IMR-90 (cell line): Measurements from ENCODE around the gene PARVG. TPM values are rescaled to one million over a fixed set of nuclear protein-coding genes. Genes with fewer than 3 reads are reported as not detected.

Experiments used
- ATAC-seq: fragments of 200-7000 bp; cut with Tn5 transposase; 2 replicates; pipeline ENCODE4 v1.9.1; 2020; ENCODE audit warnings: low read depth, mild to moderate bottlenecking, moderate library complexity
- BruUV-seq: library from RNA; stranded (reverse); fragments of 400-500 nt; replicated peaks from 2 replicates; lab custom pipeline; 2021; lab: Mats Ljungman, UMichigan
- CTCF ChIA-PET: fragments of 300-600 bp; formaldehyde crosslinking; extraction: SDS; loops from one replicate; lab custom pipeline; 2021; ENCODE audit warnings: antibody characterized with exemption; lab: Yijun Ruan, JAX
- POLR2A ChIA-PET: fragments of 300-600 bp; sonication (Branson Sonifier 250); formaldehyde crosslinking; loops from one replicate; lab custom pipeline; 2022; ENCODE audit warnings: antibody characterized with exemption; ENCODE audit not compliant: unreplicated experiment; lab: Charles Lee
- DNase-seq: peaks from one replicate; pipeline ENCODE4 v3.0.0; 2013
- H2AFZ ChIP-seq: replicated peaks from 2 replicates; pipeline ENCODE3; 2013; ENCODE audit warnings: low read length, mild to moderate bottlenecking; ENCODE audit not compliant: poor library complexity
- H2AK5ac ChIP-seq: 2 replicates; pipeline ENCODE4 v1.6.1; 2013; ENCODE audit warnings: low read depth, low read length, inconsistent platforms
- H2AK9ac ChIP-seq: replicated peaks from 2 replicates; pipeline ENCODE3; 2013; ENCODE audit warnings: mild to moderate bottlenecking, low read depth, low read length, moderate library complexity; ENCODE audit not compliant: poor library complexity
- H2BK120ac ChIP-seq: 2 replicates; pipeline ENCODE4 v1.6.1; 2013; ENCODE audit warnings: low read depth, low read length, inconsistent platforms
- H2BK15ac ChIP-seq: 3 replicates; pipeline ENCODE4 v1.6.1; 2013; ENCODE audit warnings: low read depth, low read length, inconsistent platforms
- H2BK20ac ChIP-seq: 2 replicates; pipeline ENCODE4 v1.6.1; 2013; ENCODE audit warnings: low read depth, mild to moderate bottlenecking, inconsistent platforms, low read length, moderate library complexity
- H2BK5ac ChIP-seq: 2 replicates; pipeline ENCODE4 v1.6.1; 2013; ENCODE audit warnings: mild to moderate bottlenecking, low read depth, low read length, inconsistent platforms; ENCODE audit not compliant: poor library complexity, severe bottlenecking
- H3K14ac ChIP-seq: replicated peaks from 2 replicates; pipeline ENCODE4 v1.6.1; 2013; ENCODE audit warnings: low read depth, low read length, inconsistent platforms
- H3K18ac ChIP-seq: 2 replicates; pipeline ENCODE4 v1.6.1; 2013; ENCODE audit warnings: low read depth, low read length, control low read depth
- H3K23ac ChIP-seq: 2 replicates; pipeline ENCODE4 v1.6.1; 2013; ENCODE audit warnings: low read depth, low read length, inconsistent platforms
- H3K27ac ChIP-seq: 2 replicates; pipeline ENCODE4 v1.5.1; 2013; ENCODE audit warnings: mild to moderate bottlenecking, control low read depth, low read length; ENCODE audit not compliant: insufficient read depth
- H3K27me3 ChIP-seq: 2 replicates; pipeline ENCODE4 v1.6.1; 2013; ENCODE audit warnings: low read length; ENCODE audit not compliant: control insufficient read depth, insufficient read depth
- H3K36me3 ChIP-seq: 2 replicates; pipeline ENCODE4 v1.6.1; 2013; ENCODE audit warnings: low read length, mixed read lengths; ENCODE audit not compliant: control insufficient read depth, insufficient read depth
- H3K4ac ChIP-seq: 2 replicates; pipeline ENCODE4 v1.6.1; 2013; ENCODE audit warnings: low read depth, low read length, inconsistent platforms
- H3K4me1 ChIP-seq: 2 replicates; pipeline ENCODE4 v1.6.1; 2013; ENCODE audit warnings: low read length, mixed read lengths; ENCODE audit not compliant: control insufficient read depth, insufficient read depth
- H3K4me2 ChIP-seq: 2 replicates; pipeline ENCODE4 v1.6.1; 2013; ENCODE audit warnings: low read depth, mild to moderate bottlenecking, control low read depth, low read length, moderate library complexity
- H3K4me3 ChIP-seq: 2 replicates; pipeline ENCODE4 v1.5.1; 2013; ENCODE audit warnings: low read depth, mild to moderate bottlenecking, control low read depth, low read length, moderate library complexity; ENCODE audit not compliant: insufficient read depth
- H3K56ac ChIP-seq: 2 replicates; pipeline ENCODE4 v1.6.1; 2013; ENCODE audit warnings: low read length, inconsistent platforms; ENCODE audit not compliant: insufficient read depth; ENCODE audit errors: extremely low read depth
- H3K79me1 ChIP-seq, 2 experiments: 2 replicates each; pipeline ENCODE4 v1.6.1; 2013; ENCODE audit warnings: low read length in 2 of 2, inconsistent platforms in 1 of 2, low read depth in 1 of 2
- H3K9ac ChIP-seq: 2 replicates; pipeline ENCODE4 v1.6.1; 2013; ENCODE audit warnings: low read depth, low read length, control low read depth
- H3K9me1 ChIP-seq: 2 replicates; pipeline ENCODE4 v1.6.1; 2013; ENCODE audit warnings: low read length, inconsistent platforms; ENCODE audit not compliant: insufficient read depth
- H3K9me3 ChIP-seq: 2 replicates; pipeline ENCODE4 v1.6.1; 2013; ENCODE audit warnings: low read length; ENCODE audit not compliant: control insufficient read depth, insufficient read depth
- H4K20me1 ChIP-seq: 2 replicates; pipeline ENCODE4 v1.6.1; 2013; ENCODE audit warnings: low read length, inconsistent platforms; ENCODE audit not compliant: insufficient read depth
- H4K5ac ChIP-seq: 2 replicates; pipeline ENCODE4 v1.6.1; 2013; ENCODE audit warnings: mild to moderate bottlenecking, low read depth, low read length, control low read depth
- H4K8ac ChIP-seq, 2 experiments: 2 replicates each; pipeline ENCODE4 v1.6.1; 2013; ENCODE audit warnings: low read depth in 2 of 2, low read length in 2 of 2, control low read depth in 1 of 2, inconsistent platforms in 1 of 2
- H4K91ac ChIP-seq: 2 replicates; pipeline ENCODE4 v1.6.1; 2013; ENCODE audit warnings: low read depth, low read length, inconsistent platforms; ENCODE audit not compliant: insufficient read depth
- FOS ChIP-seq: fragments of 150-350 bp; IDR thresholded peaks from 2 replicates; pipeline ENCODE4 v1.6.1; 2016; ENCODE audit warnings: low read depth, low read length
- MXI1 ChIP-seq: IDR thresholded peaks from 2 replicates; pipeline ENCODE4 v1.6.1; 2012; ENCODE audit warnings: low read depth, mild to moderate bottlenecking, low read length, moderate library complexity, borderline replicate concordance
- POLR2A ChIP-seq: IDR thresholded peaks from 2 replicates; pipeline ENCODE4 v1.6.1; 2012; ENCODE audit warnings: mild to moderate bottlenecking, low read depth, low read length
- RAD21 ChIP-seq: IDR thresholded peaks from 2 replicates; pipeline ENCODE4 v1.6.1; 2012; ENCODE audit warnings: low read length, improper control_type of control experiment
- WGBS, 2 experiments: methylation state at CpG; one replicate each; pipeline versions ENCODE4 v1.1.5 to v1.1.7; 2013; ENCODE audit warnings: missing lambda C conversion rate in 2 of 2; ENCODE audit not compliant: insufficient read length in 1 of 2; ENCODE audit errors: extremely low coverage in 2 of 2; 5-methylcytosine and 5-hydroxymethylcytosine counted together
- dilution Hi-C: fragments of 300-500 bp; cut with HindIII; formaldehyde crosslinking; loops from one replicate; pipeline ENCODE4 v1.14.3; 2018; ENCODE audit warnings: low sequenced_read_pairs; ENCODE audit not compliant: unreplicated experiment
- in situ Hi-C: fragments of 300-500 bp; cut with MboI; formaldehyde crosslinking; loops from 3 replicates; pipeline ENCODE4 v1.14.3; 2019; ENCODE audit warnings: low sequenced_read_pairs, inconsistent platforms, mixed read lengths
- intact Hi-C: fragments of 100-400 bp; cut with micrococcal nuclease; formaldehyde crosslinking; loops from 2 replicates; pipeline ENCODE4 v1.10.0; 2022
- polyA plus RNA-seq, 3 experiments: library from polyadenylated mRNA; depleted of rRNA; stranded (reverse); fragments of >200 nt; gene quantifications; 2 replicates each; pipeline ENCODE4 v1.2.3, GENCODE V29; 2012; ENCODE audit warnings: low replicate concordance in 1 of 3
- total RNA-seq: library from RNA; depleted of rRNA; stranded (reverse); fragments of >200 nt; gene quantifications from 2 replicates; pipeline ENCODE4 v1.2.3, GENCODE V29; 2012

Gene PARVG
- total and polyA plus RNA-seq, 2 of the 4 experiments (the other 2 are of a cell fraction), result not detected

- Histone ChIP-seq H4K5ac (no peak overlapping the region), H3K27ac (no peak overlapping the region), H3K9me1 (peaks cover 9% of the 10 kb centered on the region), H2BK20ac (no peak overlapping the region), H2AK5ac (no peak overlapping the region), H4K91ac (no peak overlapping the region), H3K36me3 (no peaks in the 10 kb centered on the region), H3K56ac (no peak overlapping the region), H4K20me1 (no peaks in the 10 kb centered on the region), H3K14ac (no peak overlapping the region), H3K18ac (no peak overlapping the region), H3K27me3 (no peaks in the 10 kb centered on the region; the same call in 1 of the 2 replicates), H2AK9ac (no peak overlapping the region), H2BK15ac (no peak overlapping the region), H2BK5ac (no peak overlapping the region), H3K4me1 (peaks cover 15% of the 10 kb centered on the region), H4K8ac (no peak overlapping the region), H3K9me3 (peaks cover 5% of the 10 kb centered on the region; the same call in 1 of the 2 replicates), H2BK120ac (no peak overlapping the region), H2AFZ (no peak overlapping the region), H3K9ac (no peak overlapping the region), H3K4me3 (no peak overlapping the region), H3K23ac (no peak overlapping the region), H3K4ac (no peak overlapping the region), H3K4me2 (no peak overlapping the region), H3K79me1 (no peaks in the 10 kb centered on the region)
- ChIA-PET POLR2A (no interaction called here), CTCF (no interaction called here)
- BruUV-seq, result no TSS peak
- dilution Hi-C loops, result no loop called here
- ATAC-seq (no peak), DNase-seq (no peak)
- in situ Hi-C loops, result no loop called here
- TF ChIP-seq MXI1 (no peak), RAD21 (no peak), FOS (no peak), POLR2A (no peak)
- intact Hi-C loops, result no loop called here
- WGBS, 2 experiments, result 82% methylated on average over 3 of the region's 9 CpGs; no CpG with 5 or more reads in 1 of the 2 experiments
Observed at GRCh38 chr22:44206330-44206645, 25.6 kb downstream of the PARVG start.
